Erythroblast (primary cell): Measurements from ENCODE around the gene LRMDA.

Experiments
- GATA1 ChIP-seq: IDR thresholded peaks from 2 replicates; pipeline ENCODE4 v1.6.1; 2011; ENCODE audit warnings: low read depth, mild to moderate bottlenecking, control low read depth, low read length, moderate library complexity
- POLR2A ChIP-seq: IDR thresholded peaks from 2 replicates; pipeline ENCODE4 v1.6.1; 2011; ENCODE audit warnings: mild to moderate bottlenecking, low read length

- TF ChIP-seq POLR2A (no peak), GATA1 (no peak)
These were observed 153.9 kb downstream of the LRMDA start for GRCh38 chr10:75585294-75585693.
